Measurements from ENCODE around the gene DNAH5. TPM values are rescaled to one million over a fixed set of nuclear protein-coding genes. Genes with fewer than 3 reads are reported as not detected.

Gene DNAH5
- total RNA-seq, 1 donor from 2014 or later, result 0.12 TPM

DNA sequence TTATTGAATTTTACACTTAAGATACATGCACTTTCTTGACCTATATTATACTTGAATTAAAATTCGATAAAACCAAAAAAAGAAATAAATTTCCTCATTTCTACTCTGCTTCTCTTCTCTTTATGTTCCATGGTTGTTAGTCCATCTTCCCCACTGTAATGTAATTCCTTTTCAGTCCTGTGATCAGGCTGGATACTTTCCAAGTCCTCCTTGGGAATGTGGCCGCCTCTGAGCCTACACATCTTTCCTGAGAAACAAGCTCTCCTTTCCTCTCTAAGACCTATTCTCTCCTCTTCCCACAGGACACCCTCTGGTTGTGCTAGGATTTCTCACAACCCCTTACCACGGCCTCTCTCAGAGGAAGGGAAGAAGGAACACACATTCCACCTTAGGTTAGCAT, 285.1 kb downstream of the DNAH5 start:
- TF ChIP-seq, protein P1, sequence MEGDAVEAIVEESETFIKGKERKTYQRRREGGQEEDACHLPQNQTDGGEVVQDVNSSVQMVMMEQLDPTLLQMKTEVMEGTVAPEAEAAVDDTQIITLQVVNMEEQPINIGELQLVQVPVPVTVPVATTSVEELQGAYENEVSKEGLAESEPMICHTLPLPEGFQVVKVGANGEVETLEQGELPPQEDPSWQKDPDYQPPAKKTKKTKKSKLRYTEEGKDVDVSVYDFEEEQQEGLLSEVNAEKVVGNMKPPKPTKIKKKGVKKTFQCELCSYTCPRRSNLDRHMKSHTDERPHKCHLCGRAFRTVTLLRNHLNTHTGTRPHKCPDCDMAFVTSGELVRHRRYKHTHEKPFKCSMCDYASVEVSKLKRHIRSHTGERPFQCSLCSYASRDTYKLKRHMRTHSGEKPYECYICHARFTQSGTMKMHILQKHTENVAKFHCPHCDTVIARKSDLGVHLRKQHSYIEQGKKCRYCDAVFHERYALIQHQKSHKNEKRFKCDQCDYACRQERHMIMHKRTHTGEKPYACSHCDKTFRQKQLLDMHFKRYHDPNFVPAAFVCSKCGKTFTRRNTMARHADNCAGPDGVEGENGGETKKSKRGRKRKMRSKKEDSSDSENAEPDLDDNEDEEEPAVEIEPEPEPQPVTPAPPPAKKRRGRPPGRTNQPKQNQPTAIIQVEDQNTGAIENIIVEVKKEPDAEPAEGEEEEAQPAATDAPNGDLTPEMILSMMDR (conservative IDR thresholded peaks at IDR 0.05), result no peak
- H3K27me3 Mint-ChIP-seq (ENCODE audit: low read depth), result no peaks in the 10 kb centered on the region
- no peak for DNase-seq (ENCODE audit: low read depth, low spot score)
- H3K4me3 Mint-ChIP-seq, result no peak overlapping the region
- no peaks in the 10 kb centered on the region for H3K36me3 Mint-ChIP-seq (ENCODE audit: low read depth)
- no peaks in the 10 kb centered on the region for H3K4me1 Mint-ChIP-seq
- H3K27ac Mint-ChIP-seq (ENCODE audit: unreplicated experiment), result no peak overlapping the region
- H3K9me3 Mint-ChIP-seq, result peaks cover 3% of the 10 kb centered on the region

DNA sequence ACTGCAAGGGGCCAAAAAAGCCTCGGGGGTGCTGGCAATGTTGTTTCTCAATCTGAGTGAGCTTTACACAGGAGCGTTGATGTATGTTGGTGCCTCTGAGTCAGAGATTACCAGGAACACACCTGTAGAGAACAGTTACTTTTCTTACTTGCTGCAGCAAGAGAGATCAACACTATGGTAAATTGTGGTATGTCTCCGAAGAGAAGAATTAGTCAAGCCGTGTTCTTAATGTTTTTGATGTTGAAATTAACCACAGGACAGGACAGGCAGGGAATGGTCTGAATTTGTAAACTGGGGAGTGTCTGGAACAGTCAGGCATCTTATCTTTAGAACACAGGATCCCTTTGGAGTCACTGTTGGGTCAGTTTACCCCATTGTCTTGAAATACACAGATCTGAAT, 285.7 kb downstream of the DNAH5 start:
- H3K36me3 Mint-ChIP-seq (ENCODE audit: low read depth), result no peaks in the 10 kb centered on the region
- no peaks in the 10 kb centered on the region for H3K4me1 Mint-ChIP-seq
- H3K27me3 Mint-ChIP-seq (ENCODE audit: low read depth), result no peaks in the 10 kb centered on the region
- no peak overlapping the region for H3K27ac Mint-ChIP-seq (ENCODE audit: unreplicated experiment)
- TF ChIP-seq, protein P1 (conservative IDR thresholded peaks at IDR 0.05), result no peak
- H3K4me3 Mint-ChIP-seq, result no peak overlapping the region
- peaks cover 3% of the 10 kb centered on the region for H3K9me3 Mint-ChIP-seq
- no peak for DNase-seq (ENCODE audit: low read depth, low spot score)

DNA sequence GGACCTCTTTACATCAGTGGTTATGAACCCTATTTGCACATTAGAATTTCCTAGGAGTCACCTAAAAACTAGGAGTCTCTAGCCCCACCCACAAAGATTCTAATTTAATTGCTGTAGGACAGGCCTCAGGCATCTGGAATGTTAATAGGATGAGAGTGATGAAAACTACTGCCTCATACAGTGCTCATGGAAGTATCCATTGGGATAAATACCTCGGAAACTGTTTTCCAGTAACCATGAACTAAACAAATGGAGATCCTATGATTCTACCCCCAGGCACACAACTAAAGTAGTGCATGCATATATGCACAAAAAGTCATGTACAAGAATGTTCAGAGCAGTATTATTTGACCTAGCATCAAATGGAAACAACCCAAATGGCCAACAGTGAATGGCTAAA, 286.3 kb downstream of the DNAH5 start:
- H3K4me1 Mint-ChIP-seq, result no peaks in the 10 kb centered on the region
- H3K36me3 Mint-ChIP-seq (ENCODE audit: low read depth), result no peaks in the 10 kb centered on the region
- H3K9me3 Mint-ChIP-seq, result peaks cover 3% of the 10 kb centered on the region
- no peak overlapping the region for H3K4me3 Mint-ChIP-seq
- no peak overlapping the region for H3K27ac Mint-ChIP-seq (ENCODE audit: unreplicated experiment)
- TF ChIP-seq, protein P1 (conservative IDR thresholded peaks at IDR 0.05), result no peak
- peaks cover 2% of the 10 kb centered on the region for H3K27me3 Mint-ChIP-seq (ENCODE audit: low read depth)
- no peak for DNase-seq (ENCODE audit: low read depth, low spot score)

GRCh38 chr5:13653709-13654108, 290.8 kb downstream of the DNAH5 start:
- peaks cover 3% of the 10 kb centered on the region for H3K9me3 Mint-ChIP-seq
- H3K4me3 Mint-ChIP-seq, result no peak overlapping the region
- TF ChIP-seq, protein P1 (conservative IDR thresholded peaks at IDR 0.05), result no peak
- H3K27me3 Mint-ChIP-seq (ENCODE audit: low read depth), result peaks cover 2% of the 10 kb centered on the region
- no peak for DNase-seq (ENCODE audit: low read depth, low spot score)
- no peaks in the 10 kb centered on the region for H3K4me1 Mint-ChIP-seq
- H3K27ac Mint-ChIP-seq (ENCODE audit: unreplicated experiment), result no peak overlapping the region
- H3K36me3 Mint-ChIP-seq (ENCODE audit: low read depth), result no peaks in the 10 kb centered on the region

DNA sequence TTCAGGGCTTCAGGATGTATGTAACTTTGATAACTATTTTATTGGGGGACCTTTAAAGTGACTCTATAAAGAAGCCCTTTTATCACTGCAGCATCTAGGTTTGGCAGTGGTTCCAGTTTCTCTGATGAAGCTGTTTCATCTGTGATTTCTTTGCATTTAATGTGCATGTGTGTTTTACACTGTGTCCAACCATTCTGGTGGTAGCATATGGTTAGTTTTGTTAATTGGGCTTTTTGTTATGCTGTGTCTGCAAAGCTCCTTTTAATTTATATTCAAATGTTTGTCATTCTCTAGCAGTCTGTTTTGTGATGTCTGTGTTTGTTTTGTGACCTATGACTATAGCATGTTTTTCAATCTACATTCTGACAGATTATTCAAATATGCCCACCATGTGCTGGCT, 294.8 kb downstream of the DNAH5 start:
- H3K9me3 Mint-ChIP-seq, result no peaks in the 10 kb centered on the region
- H3K27me3 Mint-ChIP-seq (ENCODE audit: low read depth), result peaks cover 5% of the 10 kb centered on the region
- no peak overlapping the region for H3K4me3 Mint-ChIP-seq
- H3K36me3 Mint-ChIP-seq (ENCODE audit: low read depth), result no peaks in the 10 kb centered on the region
- DNase-seq (ENCODE audit: low read depth, low spot score), result no peak
- TF ChIP-seq, protein P1 (conservative IDR thresholded peaks at IDR 0.05), result no peak
- H3K27ac Mint-ChIP-seq (ENCODE audit: unreplicated experiment), result no peak overlapping the region
- H3K4me1 Mint-ChIP-seq, result no peaks in the 10 kb centered on the region

DNA sequence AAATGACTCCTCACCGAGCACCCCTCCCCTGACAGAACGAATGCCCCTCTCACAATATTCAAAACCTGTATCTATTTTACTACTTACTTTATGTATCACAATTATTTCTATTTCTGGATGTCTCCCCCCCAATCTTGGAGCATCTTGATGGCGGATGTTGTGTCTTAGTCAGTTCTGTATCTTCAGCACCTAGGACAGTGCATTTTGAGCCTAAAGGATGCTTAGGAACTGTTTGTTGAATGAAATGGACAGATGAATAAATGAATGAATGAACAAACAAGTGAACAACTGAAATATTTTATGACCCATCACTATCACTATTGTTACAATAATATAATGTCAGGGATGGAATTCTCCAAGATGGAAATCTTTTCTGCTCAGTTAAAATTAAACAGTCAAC, 295.7 kb downstream of the DNAH5 start:
- H3K27ac Mint-ChIP-seq (ENCODE audit: unreplicated experiment), result no peak overlapping the region
- H3K36me3 Mint-ChIP-seq (ENCODE audit: low read depth), result no peaks in the 10 kb centered on the region
- H3K27me3 Mint-ChIP-seq (ENCODE audit: low read depth), result peaks cover 6% of the 10 kb centered on the region
- H3K9me3 Mint-ChIP-seq, result no peaks in the 10 kb centered on the region
- DNase-seq (ENCODE audit: low read depth, low spot score), result no peak
- TF ChIP-seq, protein P1 (conservative IDR thresholded peaks at IDR 0.05), result no peak
- no peak overlapping the region for H3K4me3 Mint-ChIP-seq
- no peaks in the 10 kb centered on the region for H3K4me1 Mint-ChIP-seq

Data from neural crest cell (in vitro differentiated cells).